HG03558 (cell line): ENCODE measurements around the gene NR6A1.
"Not testable (repeated sequence)": the region's sequence is repeated elsewhere in the genome, so short reads cannot be mapped to it uniquely, and the experiment has no call there.

Experiments used
- ATAC-seq: cut with Tn5 transposase; IDR thresholded peaks from one replicate; pipeline ENCODE4 v1.9.1; 2021; ENCODE audit warnings: moderate number of reproducible peaks; ENCODE audit not compliant: unreplicated experiment; ENCODE audit errors: extremely low read depth

Gene NR6A1

GRCh38 chr9:124779368-124780059 lies 8.4 kb upstream of the NR6A1 start:
- ATAC-seq = no peak

- no peak for ATAC-seq
These were observed 7.7 kb upstream of the NR6A1 start for GRCh38 chr9:124778575-124779367.

- no peak for ATAC-seq
These were observed 6.0 kb upstream of the NR6A1 start, which contains the start of gene OLFML2A for GRCh38 chr9:124776954-124777648. OLFML2A (plus strand) TSS chr9:124777133; CDS start chr9:124777271, 138 bp downstream.

- no peak for ATAC-seq
These were observed 5.5 kb upstream of the NR6A1 start for GRCh38 chr9:124776618-124776953.

GRCh38 chr9:124774129-124774978 lies 3.2 kb upstream of the NR6A1 start:
- no peak for ATAC-seq

GRCh38 chr9:124773473-124774128 lies 2.5 kb upstream of the NR6A1 start:
- no peak for ATAC-seq

- ATAC-seq = not testable (repeated sequence)
These were observed 1.8 kb upstream of the NR6A1 start for GRCh38 chr9:124772877-124773276.

GRCh38 chr9:124771867-124772679 lies 962 bp upstream of the NR6A1 start:
- no peak for ATAC-seq

GRCh38 chr9:124770359-124771020 lies 621 bp downstream of the NR6A1 start:
- ATAC-seq = no peak

- no peak for ATAC-seq
These were observed 1.4 kb downstream of the NR6A1 start for GRCh38 chr9:124769549-124770358.

GRCh38 chr9:124768750-124769548 lies 2.2 kb downstream of the NR6A1 start:
- ATAC-seq = no peak

- no peak for ATAC-seq
These were observed 2.8 kb downstream of the NR6A1 start for GRCh38 chr9:124768334-124768733.

- ATAC-seq = no peak
These were observed 3.3 kb downstream of the NR6A1 start for GRCh38 chr9:124767821-124768220.

GRCh38 chr9:124766815-124767554 lies 4.1 kb downstream of the NR6A1 start:
- no peak for ATAC-seq

- no peak for ATAC-seq
These were observed 4.8 kb downstream of the NR6A1 start for GRCh38 chr9:124766326-124766725.

GRCh38 chr9:124765439-124765835 lies 5.7 kb downstream of the NR6A1 start:
- no peak for ATAC-seq
